HG02943 (cell line): ENCODE measurements around the gene GRID1.

ENCODE experiments used
- ATAC-seq: cut with Tn5 transposase; IDR thresholded peaks from one replicate; pipeline ENCODE4 v1.9.1; 2021; ENCODE audit warnings: mild to moderate bottlenecking, low read depth, moderate library complexity; ENCODE audit not compliant: unreplicated experiment

The GRID1 gene

DNA sequence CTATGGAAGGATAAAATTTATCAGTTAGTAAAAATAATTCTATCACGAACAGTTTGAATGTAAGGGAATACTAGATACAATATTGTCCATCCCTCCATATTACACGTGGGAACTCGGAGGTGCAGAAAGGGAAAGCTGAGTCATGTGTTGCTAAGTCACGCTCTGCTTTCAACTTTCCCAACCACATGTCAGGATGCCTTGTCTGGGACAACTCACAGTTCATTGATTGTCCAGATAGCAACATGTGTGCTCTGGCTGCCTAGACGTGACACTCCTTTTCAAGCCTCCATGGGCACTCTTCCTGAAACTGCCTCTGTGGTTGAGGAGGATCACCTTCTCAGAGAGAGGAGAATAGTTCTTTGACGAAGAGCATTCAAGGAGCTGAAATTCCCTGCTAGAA, 808.1 kb downstream of the GRID1 start:
- ATAC-seq = no peak

DNA sequence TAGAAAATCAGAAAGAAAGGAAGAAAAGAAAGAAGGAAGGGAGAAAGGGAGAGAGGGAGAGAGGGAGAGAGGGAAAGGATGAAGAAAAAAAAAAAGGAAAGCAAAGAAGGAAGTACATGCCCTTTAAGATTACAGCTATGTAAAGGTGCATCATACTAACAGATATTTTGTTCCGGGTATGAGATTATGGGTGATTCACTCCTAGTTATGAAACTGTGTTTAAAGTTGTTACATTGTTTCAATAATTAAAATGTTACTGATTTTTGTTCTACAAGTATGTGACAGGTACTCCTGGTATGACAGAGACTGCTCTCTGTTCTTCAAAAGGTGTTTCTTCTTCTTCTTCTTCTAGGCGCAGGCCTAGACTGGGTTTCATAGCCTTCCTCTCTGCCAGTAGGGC, 808.9 kb downstream of the GRID1 start:
- ATAC-seq = no peak

DNA sequence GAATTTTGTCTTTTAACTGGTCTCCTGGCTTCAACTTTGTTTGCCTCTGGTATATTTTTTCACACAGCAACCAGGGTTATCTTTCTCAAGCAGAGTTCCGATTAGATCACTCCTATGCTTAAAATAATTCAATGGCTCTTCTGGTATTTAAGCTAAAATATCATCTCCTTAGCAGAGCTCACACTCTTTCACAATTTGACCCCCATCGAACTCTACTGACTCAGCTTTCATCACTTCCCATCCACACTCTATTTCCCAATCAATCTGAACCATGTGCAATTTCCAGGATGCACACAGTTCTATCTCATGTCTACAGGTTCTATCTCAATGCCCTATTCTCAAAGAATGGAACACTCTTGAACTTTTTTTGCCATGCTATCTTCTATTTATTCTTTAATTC, 809.5 kb downstream of the GRID1 start:
- no peak for ATAC-seq
